Measurements from ENCODE around the gene TAF4. TPM values are rescaled to one million over a fixed set of nuclear protein-coding genes. Genes with fewer than 3 reads are reported as not detected.
"Not testable (repeated sequence)": the region's sequence is repeated elsewhere in the genome, so short reads cannot be mapped to it uniquely, and the experiment has no call there.

The TAF4 gene
- total RNA-seq, 1 experiment from 2014 or later: 11.7 TPM

GRCh38 chr20:62055862-62056115 lies 9.9 kb downstream of the TAF4 start:
- DNase-seq (ENCODE audit: low read depth): not testable (repeated sequence)

- no peak for DNase-seq (ENCODE audit: low read depth)
Observed at GRCh38 chr20:62055106-62055861, 10.4 kb downstream of the TAF4 start.

DNA sequence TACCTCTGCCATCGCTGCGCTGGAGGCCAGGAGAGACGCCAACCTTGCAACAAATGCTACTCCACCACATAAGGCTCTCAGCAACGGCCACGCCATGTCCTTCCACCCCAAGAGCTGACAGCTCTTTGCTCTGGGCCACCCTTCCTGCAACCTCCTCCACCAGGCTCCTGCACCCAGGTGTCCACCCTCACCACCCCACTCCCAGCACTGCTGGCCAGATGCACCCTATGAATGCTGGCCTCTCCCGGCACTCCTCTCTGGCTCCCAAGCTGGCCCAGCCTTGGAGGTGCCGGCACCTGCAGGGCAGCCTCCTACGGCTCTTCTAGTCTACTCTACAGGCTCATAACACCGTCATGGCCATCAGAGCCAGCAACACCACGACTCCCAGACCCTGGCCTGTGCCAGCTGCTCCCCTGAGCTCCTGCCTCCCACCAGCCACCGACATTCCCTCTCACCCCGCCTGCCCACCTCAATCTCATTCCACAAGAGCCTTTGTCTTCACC lies 11.2 kb downstream of the TAF4 start:
- no peak for DNase-seq (ENCODE audit: low read depth)

DNA sequence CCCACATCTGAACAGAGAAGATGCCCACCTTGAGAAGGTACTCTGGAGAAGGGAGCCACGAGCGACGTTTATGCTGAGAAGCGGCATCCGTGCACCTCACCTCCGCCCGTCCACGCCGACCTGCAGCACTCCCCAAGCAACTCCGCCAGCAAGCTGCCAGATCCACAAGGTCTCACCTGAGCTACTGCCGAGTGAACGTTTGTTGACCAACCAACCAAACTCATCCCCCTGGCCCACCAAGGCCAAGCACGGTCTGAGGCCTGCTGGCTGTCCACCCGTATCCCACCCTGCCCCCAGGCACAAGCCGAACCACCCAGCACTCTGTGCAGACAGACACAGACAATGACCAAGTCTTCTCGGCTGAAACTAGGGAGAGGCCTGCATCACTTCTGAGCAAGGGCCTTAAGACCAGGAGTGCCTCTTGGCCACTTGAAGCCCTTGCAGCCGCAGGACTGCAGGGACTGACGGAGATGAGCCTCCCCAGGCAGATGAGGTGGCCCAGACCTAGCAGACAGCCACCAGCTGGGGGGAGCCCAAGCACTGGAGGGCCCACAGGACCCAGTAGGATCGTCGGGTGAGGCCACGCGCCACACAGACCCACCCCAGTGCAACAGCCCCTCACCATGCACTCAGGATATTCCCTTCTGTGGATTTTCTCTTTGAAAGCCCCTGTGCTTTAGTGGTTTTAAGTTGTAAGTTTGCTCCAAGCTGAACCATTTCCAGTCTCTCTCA lies 12.1 kb downstream of the TAF4 start:
- DNase-seq (ENCODE audit: low read depth): no peak

DNA sequence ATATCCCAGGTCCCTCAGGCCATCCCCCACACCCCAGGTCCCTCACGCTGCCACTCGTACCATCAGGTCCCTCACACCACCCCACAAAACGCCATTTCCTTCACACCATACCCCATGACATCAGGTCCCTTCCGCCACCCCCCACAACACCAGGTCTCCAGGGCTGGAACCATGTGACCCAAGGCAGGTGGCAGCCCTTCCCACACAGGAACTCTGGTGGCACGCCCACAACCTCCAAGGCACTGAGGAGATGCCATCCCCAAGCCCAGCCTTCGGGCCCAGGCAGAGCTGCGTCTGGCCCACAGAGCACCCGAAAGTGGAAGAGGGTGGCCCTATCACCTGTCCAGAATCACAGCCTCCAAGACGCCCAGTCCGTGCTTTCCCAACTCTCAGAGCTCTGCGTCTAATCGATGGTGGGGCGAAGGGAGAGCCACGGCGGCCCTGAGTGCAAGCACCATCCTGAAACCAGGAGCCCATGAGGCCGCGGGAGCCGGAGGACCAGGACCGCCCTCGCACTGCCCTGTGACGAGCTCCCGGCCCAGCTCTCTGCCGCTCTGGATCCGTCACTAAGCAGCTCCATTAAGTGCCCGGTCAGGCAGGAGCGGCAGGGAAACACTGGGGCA lies 12.7 kb downstream of the TAF4 start:
- DNase-seq (ENCODE audit: low read depth): no peak

DNA sequence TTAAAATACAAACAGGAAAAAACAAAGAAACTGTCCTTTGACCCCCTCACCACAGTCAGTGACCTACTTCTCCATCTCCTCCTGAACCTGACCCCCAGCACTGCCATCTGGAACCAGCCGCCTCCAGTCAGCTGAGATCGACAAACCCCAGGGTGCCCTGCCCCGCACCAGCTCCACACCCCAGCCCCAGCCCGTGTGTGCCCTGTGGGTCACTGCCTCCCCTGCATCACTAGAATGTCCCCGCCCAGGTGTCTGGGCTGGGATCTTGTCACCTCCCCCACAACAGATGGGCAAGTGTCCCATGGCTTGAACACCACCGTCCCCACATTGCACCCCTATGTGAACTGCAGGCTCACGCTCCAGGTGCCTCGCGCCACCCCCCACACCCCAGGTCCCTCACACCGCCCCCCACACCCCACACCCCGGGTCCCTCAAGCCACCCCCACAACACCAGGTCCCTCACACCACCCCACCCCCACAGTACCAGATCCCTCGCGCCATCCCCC lies 13.3 kb downstream of the TAF4 start:
- DNase-seq (ENCODE audit: low read depth): no peak

DNA sequence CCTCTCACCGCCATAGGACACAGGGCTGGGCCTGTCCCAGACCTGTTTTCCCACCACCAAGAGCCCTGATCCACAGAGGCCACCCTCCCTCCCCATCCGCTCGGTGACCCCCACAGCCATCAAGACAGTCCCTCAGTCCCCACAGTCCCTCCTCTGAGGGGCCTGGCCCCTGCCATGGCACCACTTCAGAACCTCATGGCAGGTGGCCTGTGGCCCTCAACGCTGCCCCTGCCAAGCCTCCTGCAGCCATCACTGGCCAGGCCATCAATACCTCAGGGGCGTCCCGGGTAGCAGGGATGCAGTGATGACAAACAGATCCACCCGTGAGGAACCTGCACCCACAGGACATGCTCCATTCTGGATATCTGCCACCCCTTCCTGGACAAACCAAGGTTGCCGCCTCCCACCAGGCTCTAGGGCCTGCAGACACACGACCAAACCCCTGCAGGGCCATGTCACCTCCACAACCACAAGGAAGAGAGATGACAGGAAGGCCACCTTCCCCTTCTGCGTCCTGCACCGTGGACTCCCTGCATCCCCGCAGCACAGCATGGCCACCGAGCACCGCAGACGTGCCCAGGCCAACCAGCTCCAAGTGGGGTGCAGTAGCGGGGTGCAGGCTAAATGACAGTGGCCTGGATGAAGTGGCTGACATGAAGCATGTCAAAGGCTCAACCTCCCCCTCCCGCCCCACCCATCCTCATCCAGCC lies 14.0 kb downstream of the TAF4 start:
- DNase-seq (ENCODE audit: low read depth): no peak

- DNase-seq (ENCODE audit: low read depth): no peak
Observed at GRCh38 chr20:62051144-62051543, 14.5 kb downstream of the TAF4 start.

GRCh38 chr20:62050166-62051120 lies 15.2 kb downstream of the TAF4 start:
- no peak for DNase-seq (ENCODE audit: low read depth)

DNA sequence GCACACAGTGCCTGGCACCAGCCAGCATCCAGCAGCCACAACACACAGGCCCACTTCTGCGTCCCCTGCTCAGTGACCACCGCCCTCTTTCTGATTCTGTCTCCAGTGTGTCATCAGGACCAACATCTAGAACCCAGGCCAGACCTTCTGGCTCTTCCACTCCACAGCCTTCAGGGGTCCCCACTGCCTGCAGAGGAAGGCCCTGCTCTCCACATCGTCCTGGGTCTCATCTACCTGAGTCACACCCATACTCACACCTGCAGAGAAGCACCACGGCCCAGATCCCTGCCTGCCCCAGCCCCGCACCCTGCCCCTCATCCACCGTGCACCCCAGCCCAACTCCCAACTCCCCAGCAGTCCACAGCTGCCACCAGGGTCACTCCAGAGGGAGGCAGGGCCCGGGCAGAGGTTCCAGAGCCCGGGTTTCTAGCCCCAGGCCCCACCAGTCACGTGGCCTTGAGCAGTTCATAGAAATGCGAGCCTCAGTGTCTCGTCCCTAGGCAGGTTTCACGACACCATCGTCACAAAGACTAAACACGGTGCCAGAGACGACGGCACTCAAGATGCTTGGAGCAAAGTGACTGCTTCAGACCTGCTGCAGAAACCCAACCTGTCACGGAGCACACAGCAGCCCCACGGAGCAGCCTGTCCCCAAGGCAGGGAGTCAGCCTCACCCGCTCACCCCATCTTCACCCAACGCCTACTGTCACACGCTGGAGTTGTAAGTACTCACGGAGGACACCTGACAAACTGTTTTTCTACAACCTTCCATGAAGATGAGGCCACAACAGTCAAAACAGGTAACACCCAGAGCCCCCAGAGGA lies 16.1 kb downstream of the TAF4 start:
- no peak for DNase-seq (ENCODE audit: low read depth)

GRCh38 chr20:62048821-62049291 lies 16.8 kb downstream of the TAF4 start:
- no peak for DNase-seq (ENCODE audit: low read depth)

GRCh38 chr20:62048346-62048761 lies 17.3 kb downstream of the TAF4 start:
- DNase-seq (ENCODE audit: low read depth): no peak

GRCh38 chr20:62047666-62048345 lies 17.9 kb downstream of the TAF4 start:
- no peak for DNase-seq (ENCODE audit: low read depth)

GRCh38 chr20:62046431-62046830 lies 19.2 kb downstream of the TAF4 start:
- DNase-seq (ENCODE audit: low read depth): no peak

GRCh38 chr20:62045529-62046285 lies 20.0 kb downstream of the TAF4 start:
- DNase-seq (ENCODE audit: low read depth): no peak

DNA sequence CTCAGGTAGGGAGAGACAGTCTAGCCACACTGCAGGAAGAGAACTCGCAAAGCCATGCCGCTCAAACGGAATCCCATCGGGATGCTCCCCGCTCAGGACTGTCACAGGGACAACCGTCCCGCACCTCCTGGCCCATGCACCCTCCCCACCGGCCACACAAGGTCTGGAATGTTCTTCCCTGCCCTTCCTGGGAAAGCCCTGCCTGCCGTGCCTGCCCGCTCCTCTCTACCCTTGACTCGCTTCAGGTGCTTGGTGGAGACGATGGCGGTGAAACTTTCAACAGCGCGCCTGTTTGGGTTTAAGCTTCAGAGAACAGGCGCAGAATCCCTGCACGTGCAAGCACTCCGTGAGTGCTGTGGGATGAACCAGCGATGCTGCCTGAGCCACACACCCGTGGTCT lies 20.6 kb downstream of the TAF4 start:
- DNase-seq (ENCODE audit: low read depth): no peak

GRCh38 chr20:62044631-62045030 lies 21.1 kb downstream of the TAF4 start:
- DNase-seq (ENCODE audit: low read depth): no peak

GRCh38 chr20:62043131-62043914 lies 22.4 kb downstream of the TAF4 start:
- no peak for DNase-seq (ENCODE audit: low read depth)

All from M059J (cell line).